Left ventricle myocardium superior (tissue), 1 donor: ENCODE measurements around the gene ZNF440. TPM values are rescaled to one million over a fixed set of nuclear protein-coding genes. Genes with fewer than 3 reads are reported as not detected.
"Not testable (repeated sequence)": the region's sequence is repeated elsewhere in the genome, so short reads cannot be mapped to it uniquely, and the experiment has no call there.

Experiments used
- ATAC-seq: fragments of 200-7000 bp; cut with Tn5 transposase; one replicate; pipeline ENCODE4 v1.9.1; 2020; ENCODE audit warnings: mild to moderate bottlenecking, moderate library complexity
- DNase-seq: peaks from one replicate; pipeline ENCODE4 v3.0.0-alpha.2; 2020
- intact Hi-C: fragments of 100-400 bp; cut with micrococcal nuclease; formaldehyde crosslinking; loops from one replicate; pipeline ENCODE4 v1.11.0; 2022
- total RNA-seq: library from RNA; stranded (reverse); fragmentation: NEBNext Ultra II Directional; extraction: Animal tissue kit (Norgen Biotek cat#: 25700); gene quantifications from one replicate; pipeline ENCODE4 v1.2.1, GENCODE V29; 2021
- donor health status: DM: no; HTN: yes; CAD: no; lungs with severe emphysema.

ZNF440 gene
- total RNA-seq, 1 donor from 2014 or later, result 4.5 TPM

DNA sequence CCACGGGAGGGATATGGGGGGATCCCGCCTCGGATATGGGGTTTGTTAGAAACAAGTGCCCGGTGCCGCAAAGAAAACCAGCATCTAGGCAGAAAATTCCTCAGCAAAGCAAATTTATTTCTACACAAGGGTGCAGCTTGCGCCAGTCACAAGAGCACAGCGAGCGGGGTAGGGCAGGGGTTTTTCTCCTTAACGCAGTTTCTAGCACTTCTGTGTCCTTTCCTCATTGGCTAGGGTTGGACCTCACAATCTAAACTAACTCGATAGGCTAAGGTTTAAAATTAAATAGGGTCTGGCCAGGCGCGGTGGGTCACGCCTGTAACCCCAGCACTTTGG lies 595 bp downstream of the ZNF440 start:
- peak; percentile 39 for ATAC-seq
- intact Hi-C loops, result no loop called here
- DNase-seq, result no peak

DNA sequence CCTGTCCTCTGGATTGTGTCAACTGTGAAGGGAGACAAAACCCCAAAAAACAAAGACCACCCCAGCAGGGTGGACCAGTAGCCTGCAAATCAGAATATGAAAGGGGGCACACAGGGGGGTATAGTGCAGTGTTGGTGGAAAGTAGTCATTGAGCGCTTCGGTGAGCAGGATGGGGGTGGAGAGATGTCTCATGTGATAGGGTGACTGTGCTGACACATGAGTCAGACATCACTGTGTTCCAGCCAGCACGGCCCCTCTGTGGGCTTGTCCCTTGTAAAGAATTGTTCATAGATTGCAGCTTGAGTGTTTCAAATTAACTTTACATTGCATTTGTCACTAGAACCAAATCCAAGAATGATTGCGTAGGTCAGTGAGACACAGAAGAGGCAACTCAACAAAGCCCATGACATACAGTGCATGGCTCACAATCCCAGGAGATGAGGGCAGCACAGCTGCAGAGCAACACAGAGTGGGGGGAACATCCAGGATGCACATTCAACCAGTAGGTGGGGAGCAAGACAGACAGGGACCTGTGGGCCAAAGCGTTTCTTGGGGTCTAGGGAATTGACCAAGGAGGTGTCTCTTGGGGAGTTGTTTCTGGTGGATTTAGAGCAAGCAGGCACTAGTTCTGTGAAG lies 7.5 kb downstream of the ZNF440 start:
- ATAC-seq, result no peak
- no peak for DNase-seq
- intact Hi-C loops, result no loop called here

DNA sequence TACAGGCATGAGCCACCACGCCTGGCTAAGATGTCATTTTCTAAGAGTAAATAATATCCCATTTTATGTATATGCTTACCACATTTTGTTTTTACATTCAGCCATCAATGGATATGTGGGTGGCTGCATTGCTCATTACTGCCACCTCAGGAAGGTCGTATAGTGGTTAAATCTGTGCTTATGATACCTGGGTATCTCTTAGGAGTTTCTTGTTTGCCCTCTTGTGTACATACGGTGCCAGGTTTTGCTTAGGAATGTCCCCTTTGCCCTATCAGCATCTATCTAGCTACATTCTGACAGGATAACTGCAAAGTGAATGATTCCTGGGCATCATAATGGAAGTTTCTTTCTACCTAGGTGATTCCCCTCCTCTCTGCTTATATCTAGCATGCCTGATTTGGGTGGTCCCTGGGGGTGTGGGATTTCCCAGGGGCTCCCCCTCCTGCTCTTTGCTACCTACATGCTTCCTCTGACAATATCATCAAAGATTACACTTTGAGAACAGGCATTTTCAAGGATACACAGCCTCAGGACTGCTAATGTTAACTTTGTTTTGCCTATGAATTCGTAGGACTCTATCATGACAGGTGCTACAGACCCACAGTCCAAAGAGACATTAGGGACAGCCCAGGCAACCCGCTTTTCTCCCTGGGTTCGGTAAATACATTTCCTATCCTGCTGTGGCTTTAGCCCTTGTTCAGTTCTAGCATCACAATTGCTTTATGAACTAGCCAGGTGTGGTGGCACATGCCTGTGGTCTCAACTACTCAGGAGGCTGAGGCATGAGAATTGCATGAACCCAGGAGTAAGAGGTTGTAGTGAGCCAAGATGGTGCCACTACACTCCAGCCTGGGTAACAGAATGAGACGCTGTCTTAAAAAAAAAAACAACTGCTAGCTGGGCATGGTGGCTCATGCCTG lies 15.1 kb downstream of the ZNF440 start:
- DNase-seq, intact Hi-C loops, ATAC-seq: not testable (repeated sequence)

DNA sequence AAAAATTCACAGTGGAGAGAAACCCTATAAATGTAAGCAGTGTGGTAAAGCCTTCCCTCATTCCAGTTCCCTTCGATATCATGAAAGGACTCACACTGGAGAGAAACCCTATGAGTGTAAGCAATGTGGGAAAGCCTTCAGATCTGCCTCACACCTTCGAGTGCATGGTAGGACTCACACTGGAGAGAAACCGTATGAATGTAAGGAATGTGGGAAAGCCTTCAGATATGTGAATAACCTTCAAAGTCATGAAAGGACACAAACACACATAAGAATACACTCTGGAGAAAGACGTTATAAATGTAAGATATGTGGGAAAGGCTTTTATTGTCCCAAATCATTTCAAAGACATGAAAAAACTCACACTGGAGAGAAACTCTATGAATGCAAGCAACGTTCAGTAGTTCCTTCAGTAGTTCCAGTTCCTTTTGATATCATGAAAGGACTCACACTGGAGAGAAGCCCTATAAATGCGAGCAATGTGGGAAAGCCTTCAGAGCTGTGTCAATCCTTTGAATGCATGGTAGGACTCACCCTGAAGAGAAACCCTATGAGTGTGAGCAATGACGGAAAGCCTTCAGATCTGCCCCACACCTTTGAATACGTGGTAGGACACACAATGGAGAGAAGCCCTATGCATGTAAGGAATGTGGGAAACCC lies 18.3 kb downstream of the ZNF440 start:
- intact Hi-C loops, result no loop called here
- no peak for ATAC-seq
- no peak for DNase-seq

DNA sequence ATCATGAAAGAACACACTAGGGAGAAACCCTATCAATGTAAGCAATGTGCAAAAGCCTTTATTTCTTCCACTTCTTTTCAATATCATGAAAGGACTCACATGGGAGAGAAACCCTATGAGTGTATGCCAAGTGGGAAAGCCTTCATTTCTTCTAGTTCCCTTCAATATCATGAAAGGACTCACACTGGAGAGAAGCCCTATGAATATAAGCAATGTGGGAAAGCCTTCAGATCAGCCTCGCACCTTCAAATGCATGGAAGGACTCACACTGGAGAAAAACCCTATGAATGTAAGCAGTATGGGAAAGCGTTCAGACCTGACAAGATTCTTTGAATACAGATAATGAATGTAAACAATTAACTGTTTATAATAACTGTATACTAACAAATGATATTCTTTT lies 19.5 kb downstream of the ZNF440 start:
- ATAC-seq, result no peak
- DNase-seq, result no peak
- intact Hi-C loops, result no loop called here

DNA sequence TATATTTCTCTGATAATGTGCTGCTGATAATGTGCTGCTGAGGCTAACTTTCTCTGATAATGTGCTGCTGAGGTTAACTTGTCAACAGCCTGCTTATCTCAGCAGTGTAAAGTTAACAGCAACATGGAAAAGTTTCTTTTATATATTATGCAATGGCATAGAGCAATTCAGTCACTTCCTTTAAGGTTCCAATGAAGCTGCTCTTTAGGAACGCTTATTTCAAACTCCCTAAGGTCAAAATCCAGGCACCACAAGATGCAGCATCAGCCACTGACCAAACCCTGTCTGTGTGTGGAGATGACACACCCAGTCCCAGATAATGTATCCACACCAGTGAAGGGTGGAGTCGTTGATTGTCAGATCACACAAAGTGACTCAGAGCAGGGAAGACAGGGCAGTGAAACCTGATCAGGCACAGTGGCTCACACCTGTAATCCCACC lies 21.6 kb downstream of the ZNF440 start:
- intact Hi-C loops, DNase-seq, ATAC-seq: not testable (repeated sequence)

DNA sequence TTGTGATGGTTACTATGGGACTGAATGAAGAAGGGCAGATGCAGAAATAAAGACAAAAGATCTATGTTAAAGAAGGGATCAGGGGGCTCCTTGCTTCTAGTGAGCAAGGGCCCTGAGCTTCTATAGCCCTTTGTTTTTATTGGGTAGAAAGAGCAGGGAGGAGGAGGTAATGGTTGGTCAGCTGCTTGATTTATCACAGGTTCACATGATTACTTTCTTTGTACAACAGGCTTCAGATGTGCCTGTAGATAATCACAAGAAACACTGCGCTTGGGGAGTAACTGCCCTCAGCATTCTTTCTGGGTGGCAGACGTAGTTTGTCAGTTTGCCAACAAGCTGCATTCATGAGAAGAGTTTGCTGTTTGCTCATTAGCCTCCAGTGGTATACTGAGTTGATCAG lies 29.6 kb downstream of the ZNF440 start:
- ATAC-seq, result no peak
- intact Hi-C loops, result no loop called here
- no peak for DNase-seq

DNA sequence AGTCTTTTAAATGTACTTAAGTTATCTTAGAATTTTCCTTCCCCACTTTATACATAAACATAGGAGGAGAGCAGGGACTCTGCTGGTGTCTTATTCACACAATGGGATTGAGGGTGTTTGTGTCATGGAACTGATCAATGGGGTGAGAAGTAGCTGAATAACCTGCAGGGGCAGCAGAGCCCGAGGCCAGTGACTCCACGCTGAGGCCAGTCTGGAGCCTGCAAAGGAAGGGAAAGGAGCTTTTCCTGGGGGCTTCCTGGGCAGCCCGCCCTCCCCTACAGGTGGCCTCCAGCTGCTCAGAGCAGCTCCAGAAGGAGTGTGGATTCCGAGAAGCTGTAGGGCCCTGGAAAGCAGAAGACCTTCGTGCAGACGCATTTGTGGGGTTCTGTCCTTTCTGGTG lies 33.5 kb downstream of the ZNF440 start:
- DNase-seq, intact Hi-C loops, ATAC-seq: not testable (repeated sequence)

DNA sequence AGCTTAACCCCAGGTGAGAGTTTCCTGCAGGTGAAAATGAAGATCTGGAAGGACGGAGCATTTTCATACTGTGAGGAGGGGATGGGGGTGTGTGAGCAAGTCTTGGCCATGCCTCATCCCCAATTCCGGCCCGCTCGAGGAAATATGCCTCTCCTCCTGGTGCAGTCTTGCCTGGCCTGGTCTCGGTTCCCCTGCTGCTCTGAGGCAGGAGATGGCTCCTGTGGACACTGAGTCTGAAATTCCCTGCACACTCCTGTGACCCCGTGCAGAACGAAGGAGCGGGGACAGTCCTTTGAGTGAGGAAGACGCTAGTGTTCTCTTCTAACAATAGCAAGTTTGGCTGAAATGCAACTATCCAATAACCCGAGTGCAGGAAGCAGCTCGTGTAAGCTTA lies 34.1 kb downstream of the ZNF440 start:
- intact Hi-C loops, result no loop called here
- ATAC-seq, result no peak
- no peak for DNase-seq

DNA sequence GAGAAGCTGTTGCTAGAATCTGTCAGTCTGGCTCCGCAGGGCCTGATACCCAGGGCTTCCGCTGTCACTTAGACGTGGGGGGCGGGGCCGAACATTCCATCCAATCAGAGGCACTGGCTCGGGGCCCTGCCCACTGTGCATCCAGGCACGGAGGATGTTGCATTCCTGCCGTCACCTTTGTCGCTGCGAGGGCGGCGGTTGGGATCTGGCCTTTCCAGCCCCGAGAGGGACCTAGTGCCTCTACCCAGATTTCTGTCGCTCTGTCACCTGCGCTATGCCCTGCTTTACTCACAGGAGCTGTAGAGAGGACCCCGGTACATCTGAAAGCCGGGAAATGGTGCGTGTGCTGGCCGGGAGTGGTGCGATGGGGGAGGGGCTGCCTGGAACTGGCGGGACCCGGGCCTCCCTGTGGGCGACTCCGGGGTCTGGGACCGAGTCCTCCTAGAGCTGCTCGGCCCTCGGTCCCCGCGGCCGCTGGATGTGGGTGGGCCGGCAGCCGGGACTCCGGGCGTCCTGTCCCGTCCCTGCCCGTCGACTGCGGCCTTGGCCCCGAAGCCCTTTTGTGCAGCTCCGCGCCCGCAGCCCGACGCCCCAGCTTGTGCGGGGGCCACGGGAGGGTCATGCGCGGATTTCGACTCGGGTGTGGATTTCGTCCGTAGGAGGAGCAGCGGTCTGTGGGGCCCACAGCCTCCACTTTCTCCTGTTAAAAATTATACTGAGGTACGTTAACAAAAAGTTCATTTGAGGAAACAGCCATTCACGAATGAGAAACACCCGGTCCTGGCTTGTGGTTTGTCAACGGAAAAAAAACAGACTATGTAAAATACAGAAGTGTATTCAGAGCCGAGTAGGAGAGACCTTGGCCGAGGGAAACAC lies 34.8 kb downstream of the ZNF440 start, which contains the start of gene ZNF439:
TSS of gene ZNF439 (plus strand) at position 133 of the 876 bp plus-strand sequence. CDS start at position 275, 142 bp downstream.
- intact Hi-C loops, result no loop called here
- DNase-seq (peak; percentile 97), ATAC-seq (peak; percentile 100)

DNA sequence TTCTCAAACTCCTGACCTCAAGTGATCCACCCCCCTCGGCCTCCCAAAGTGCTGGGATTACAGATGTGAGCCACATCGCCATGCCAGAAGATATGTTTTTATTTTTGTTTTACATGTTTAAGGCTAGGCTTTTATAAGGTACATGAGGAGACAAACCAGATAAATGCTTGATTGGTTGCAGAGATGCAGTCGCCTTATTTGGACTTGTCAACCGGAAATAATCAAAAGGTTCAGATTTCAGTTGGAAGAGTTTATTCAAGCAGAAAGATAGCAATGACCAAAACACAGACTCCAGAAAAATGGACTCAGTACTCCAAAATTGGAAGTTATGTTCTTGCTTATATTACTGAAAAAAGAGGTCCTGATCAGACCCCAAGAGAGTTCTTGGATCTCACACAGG lies 36.2 kb downstream of the ZNF440 start:
- intact Hi-C loops, DNase-seq, ATAC-seq: not testable (repeated sequence)

DNA sequence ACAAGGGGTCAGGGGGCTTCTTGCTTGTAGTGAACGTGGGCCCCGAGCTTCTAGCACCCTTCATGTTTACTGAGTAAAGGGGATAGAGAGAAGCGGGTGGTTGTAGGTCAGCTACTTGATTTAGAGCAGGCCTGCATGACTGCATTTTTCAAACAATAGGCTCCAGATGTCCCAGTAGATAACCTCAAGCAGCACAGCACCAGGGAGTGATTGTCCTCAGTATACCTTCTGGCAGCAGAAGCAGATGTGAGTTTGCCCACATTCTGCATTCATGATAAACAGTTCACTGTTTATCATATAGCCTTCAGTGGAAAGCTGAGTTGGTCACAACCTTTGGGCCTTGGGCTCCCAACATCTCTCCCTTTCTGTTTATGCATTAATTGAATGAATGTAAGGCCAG lies 39.3 kb downstream of the ZNF440 start:
- ATAC-seq, result no peak
- intact Hi-C loops, result no loop called here
- DNase-seq, result no peak

DNA sequence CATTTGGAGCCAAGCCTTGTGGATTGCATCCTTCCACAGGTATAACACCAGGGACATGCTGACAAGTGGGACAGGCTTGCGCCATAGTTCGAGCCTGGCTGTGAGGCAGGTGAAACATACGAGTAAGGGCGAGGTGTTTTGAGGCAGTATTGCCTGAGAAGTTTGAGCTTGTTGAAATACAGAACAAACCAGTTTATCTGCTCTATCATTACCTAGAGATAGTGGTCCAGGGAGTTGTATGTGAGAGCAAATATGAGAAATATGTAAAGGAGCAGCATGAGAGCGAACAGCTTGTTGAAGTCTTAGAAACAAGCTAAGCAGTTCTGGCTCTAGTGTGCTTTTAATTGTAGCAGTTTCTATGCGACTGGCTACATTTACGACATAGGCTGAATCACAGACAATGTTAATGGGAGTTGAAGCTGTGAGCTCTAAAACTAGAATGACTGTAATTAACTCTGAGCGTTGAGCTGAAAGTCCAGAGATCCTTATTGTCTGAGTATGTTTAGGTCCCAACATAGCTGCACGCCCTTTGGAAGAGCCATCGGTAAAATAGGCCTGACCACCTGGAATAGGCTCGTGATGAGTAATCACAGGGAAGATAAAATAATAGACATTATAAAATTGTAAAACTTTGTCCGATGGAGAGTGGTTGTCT lies 42.6 kb downstream of the ZNF440 start:
- ATAC-seq (no peak), DNase-seq (no peak)

DNA sequence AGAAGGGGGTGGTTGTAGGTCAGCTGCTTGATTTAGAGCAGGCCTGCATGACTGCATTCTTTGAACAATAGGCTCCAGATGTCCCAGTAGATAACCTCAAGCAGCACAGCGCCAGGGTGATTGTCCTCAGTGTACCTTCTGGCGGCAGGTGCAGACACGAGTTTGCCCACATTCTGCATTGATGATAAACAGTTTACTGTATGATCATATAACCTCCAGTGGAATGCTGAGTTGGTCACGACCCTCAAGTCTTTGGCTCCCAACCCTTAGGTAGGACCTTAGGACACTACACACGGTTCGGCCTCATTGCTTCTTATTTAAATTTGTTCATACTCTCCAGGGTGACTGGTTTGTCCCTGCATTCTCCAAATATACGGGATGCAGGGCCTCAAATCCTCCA lies 46.6 kb downstream of the ZNF440 start:
- ATAC-seq, result no peak
- intact Hi-C loops, result no loop called here
- DNase-seq, result no peak

More for the DNA sequence above, 42.6 kb downstream of the ZNF440 start:
- intact Hi-C loops, result no loop called here

DNA sequence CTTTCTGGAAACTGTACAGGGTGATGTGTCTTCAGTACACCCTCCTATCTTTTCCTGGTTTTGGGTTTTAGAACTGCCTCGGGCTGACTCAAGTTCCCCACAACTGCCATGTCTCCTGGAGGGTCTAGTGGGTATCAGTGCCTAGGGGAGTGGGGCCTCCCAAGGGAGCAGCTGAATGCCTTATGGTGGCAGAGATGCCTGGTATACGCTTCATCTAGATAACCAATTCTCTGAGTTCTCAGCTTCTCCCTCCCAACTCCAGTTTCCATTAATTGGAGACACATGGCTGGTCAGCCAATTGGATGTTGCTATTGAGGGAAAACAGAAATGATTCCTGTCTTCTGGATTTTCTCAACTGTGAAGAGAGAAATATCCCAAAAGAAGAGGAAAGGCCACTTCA lies 47.2 kb downstream of the ZNF440 start:
- no peak for ATAC-seq
- intact Hi-C loops, result no loop called here
- DNase-seq, result no peak

DNA sequence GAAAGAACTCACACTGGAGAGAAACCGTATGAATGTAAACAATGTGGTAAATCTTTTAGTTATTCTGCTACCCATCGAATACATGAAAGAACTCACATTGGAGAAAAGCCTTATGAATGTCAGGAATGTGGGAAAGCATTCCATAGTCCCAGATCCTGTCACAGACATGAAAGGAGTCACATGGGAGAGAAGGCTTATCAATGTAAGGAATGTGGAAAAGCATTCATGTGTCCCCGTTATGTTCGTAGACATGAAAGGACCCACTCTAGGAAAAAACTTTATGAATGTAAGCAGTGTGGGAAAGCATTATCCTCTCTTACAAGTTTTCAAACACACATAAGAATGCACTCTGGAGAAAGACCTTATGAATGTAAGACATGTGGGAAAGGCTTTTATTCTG lies 53.7 kb downstream of the ZNF440 start:
- intact Hi-C loops, ATAC-seq, DNase-seq: not testable (repeated sequence)

DNA sequence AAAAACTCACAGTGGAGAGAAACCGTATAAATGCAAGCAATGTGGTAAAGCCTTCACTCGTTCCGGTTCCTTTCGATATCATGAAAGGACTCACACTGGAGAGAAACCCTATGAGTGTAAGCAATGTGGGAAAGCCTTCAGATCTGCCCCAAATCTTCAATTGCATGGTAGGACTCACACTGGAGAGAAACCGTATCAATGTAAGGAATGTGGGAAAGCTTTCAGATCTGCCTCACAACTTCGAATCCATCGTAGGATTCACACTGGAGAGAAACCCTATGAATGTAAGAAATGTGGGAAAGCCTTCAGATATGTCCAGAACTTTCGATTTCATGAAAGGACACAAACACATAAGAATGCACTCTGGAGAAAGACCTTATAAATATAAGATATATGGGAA lies 54.1 kb downstream of the ZNF440 start:
- intact Hi-C loops, result no loop called here
- ATAC-seq, result no peak
- no peak for DNase-seq

DNA sequence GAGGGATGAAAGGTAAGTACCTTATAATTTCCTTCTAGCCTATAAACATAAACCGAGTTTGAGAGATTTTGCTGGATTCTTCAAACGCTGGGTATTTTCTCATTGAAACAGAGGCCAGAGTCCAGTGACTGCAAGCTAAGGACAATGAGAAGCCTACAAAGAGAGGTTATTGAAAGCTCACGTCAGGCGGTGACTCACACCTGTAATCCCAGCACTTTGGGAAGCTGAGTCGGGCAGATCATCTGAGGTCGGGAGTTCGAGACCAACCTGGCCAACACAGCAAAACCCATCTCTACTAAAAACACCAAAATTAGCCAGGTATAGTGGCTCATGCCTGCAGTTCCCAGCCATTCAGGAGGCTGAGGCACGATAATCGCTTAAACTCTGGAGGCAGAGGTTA lies 58.6 kb downstream of the ZNF440 start:
- DNase-seq (no peak), ATAC-seq (no peak)
- intact Hi-C loops, result no loop called here

DNA sequence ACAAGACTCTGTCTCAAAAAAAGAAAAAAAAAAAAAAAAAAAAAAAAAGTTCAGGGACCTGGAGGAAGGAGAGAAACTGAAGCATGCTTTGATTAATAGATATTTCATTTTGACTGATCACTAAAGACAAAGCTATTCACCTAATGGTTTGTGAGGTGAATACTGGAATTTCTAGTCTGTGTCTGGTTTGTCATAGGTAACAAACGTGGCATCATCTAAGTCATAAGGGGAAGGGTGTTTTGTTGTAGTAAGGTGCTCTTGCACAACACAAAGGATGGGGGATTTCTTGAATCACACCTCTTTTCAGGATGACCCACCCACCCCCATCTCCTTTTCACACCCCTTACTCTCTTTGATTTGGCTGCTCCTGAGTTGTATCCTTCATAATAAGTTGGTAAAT lies 59.7 kb downstream of the ZNF440 start:
- ATAC-seq, result no peak
- intact Hi-C loops, result no loop called here
- no peak for DNase-seq
